Esophagus muscularis mucosa (tissue), 4 donors: Measurements from ENCODE around the gene PTEN. TPM values are rescaled to one million over a fixed set of nuclear protein-coding genes. Genes with fewer than 3 reads are reported as not detected.

Experiments
- DNase-seq: peaks from one replicate; pipeline ENCODE4 v3.0.0-alpha.2; 2017; ENCODE audit errors: extremely low spot score
- H3K27ac ChIP-seq, 4 donors: fragments of 200-600 bp; sonication (generic); replicated peaks in 1 of 4; 1 replicate in 3 of 4; 2 replicates in 1 of 4; pipeline ENCODE4 v1.5.1; 2016 to 2019; ENCODE audit warnings: mild to moderate bottlenecking in 1 of 4
- H3K27me3 ChIP-seq, 4 donors: fragments of 200-600 bp; sonication (generic); one replicate each; pipeline versions ENCODE4 v1.5.1 to v1.6.0; 2016 to 2019
- H3K36me3 ChIP-seq, 4 donors: fragments of 200-600 bp; sonication (generic); one replicate each; pipeline ENCODE4 v1.5.1; 2016 to 2019
- H3K4me1 ChIP-seq, 4 donors: fragments of 200-600 bp; sonication (generic); one replicate each; pipeline ENCODE4 v1.5.1; 2016 to 2019
- H3K4me3 ChIP-seq, 4 donors: fragments of 200-600 bp; sonication (generic); 1 replicate in 2 of 4; 2 replicates in 2 of 4; pipeline ENCODE4 v1.5.1; 2016 to 2019; ENCODE audit warnings: mild to moderate bottlenecking in 4 of 4, moderate library complexity in 1 of 4
- H3K9me3 ChIP-seq, 4 donors: fragments of 200-600 bp; sonication (generic); 1 replicate in 3 of 4; 2 replicates in 1 of 4; pipeline ENCODE4 v1.5.1; 2016 to 2019
- EP300 ChIP-seq: sonication (generic); formaldehyde crosslinking; IDR thresholded peaks from one replicate; pipeline ENCODE4 v1.6.1; 2017; ENCODE audit warnings: antibody characterized with exemption
- POLR2A ChIP-seq: fragments of 450-650 bp; IDR thresholded peaks from one replicate; pipeline ENCODE4 v1.6.1; 2017; ENCODE audit warnings: antibody characterized with exemption, moderate library complexity, mild to moderate bottlenecking, low read depth
- POLR2AphosphoS5 ChIP-seq, 2 donors: sonication (generic); formaldehyde crosslinking; IDR thresholded peaks; one replicate each; pipeline ENCODE4 v1.6.1; 2017; ENCODE audit warnings: antibody characterized with exemption in 2 of 2
- WGBS: methylation state at CpG from one replicate; pipeline ENCODE4 v1.1.5; 2018; 5-methylcytosine and 5-hydroxymethylcytosine counted together
- intact Hi-C: fragments of 100-400 bp; cut with DNase I; formaldehyde crosslinking; loops from one replicate; pipeline ENCODE4 v1.15.1; 2023
- total RNA-seq, 4 donors: library from RNA; depleted of rRNA; stranded (reverse); fragments of >200 nt; gene quantifications; one replicate each; pipeline versions ENCODE4 v1.1.0 to v1.2.1, GENCODE V29; 2016
- TF ChIP-seq, protein P1 (sequence below), 3 experiments: fragments of 200-600 bp in 2 of 3; fragments of 450-650 bp in 1 of 3; sonication (generic) in 2 of 3; IDR thresholded peaks; one replicate each; pipeline ENCODE4 v1.5.1; 2017 to 2019; ENCODE audit warnings: antibody characterized with exemption in 3 of 3, mild to moderate bottlenecking in 2 of 3, moderate library complexity in 1 of 3

The PTEN gene
- total RNA-seq, 4 donors from 2014 or later = 83.2 to 117 (median 94.3) TPM

DNA sequence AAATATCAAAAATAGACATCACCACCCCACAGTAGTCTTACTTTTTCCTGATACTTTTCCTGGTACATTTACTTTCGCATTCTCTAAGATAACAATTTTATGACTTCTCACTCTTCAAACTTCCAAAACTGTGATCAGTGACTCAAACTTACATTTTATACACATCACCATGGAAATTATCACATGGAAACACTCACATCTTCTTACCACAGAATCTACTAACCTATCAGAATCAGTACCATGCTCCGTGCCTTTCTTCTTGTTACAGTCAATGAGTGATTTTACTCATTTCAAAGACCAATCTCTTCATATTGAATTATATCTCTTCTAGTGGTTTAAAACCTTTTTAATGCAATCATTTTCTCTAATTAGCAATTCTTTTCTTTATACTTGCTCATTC lies 120.3 kb downstream of the PTEN start:
- intact Hi-C loops = no loop called here
- TF ChIP-seq POLR2AphosphoS5 (IDR thresholded peaks at IDR 0.05) (no peak), EP300 (no peak), POLR2A (no peak)
- TF ChIP-seq, protein P1, sequence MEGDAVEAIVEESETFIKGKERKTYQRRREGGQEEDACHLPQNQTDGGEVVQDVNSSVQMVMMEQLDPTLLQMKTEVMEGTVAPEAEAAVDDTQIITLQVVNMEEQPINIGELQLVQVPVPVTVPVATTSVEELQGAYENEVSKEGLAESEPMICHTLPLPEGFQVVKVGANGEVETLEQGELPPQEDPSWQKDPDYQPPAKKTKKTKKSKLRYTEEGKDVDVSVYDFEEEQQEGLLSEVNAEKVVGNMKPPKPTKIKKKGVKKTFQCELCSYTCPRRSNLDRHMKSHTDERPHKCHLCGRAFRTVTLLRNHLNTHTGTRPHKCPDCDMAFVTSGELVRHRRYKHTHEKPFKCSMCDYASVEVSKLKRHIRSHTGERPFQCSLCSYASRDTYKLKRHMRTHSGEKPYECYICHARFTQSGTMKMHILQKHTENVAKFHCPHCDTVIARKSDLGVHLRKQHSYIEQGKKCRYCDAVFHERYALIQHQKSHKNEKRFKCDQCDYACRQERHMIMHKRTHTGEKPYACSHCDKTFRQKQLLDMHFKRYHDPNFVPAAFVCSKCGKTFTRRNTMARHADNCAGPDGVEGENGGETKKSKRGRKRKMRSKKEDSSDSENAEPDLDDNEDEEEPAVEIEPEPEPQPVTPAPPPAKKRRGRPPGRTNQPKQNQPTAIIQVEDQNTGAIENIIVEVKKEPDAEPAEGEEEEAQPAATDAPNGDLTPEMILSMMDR (IDR thresholded peaks at IDR 0.05) = no peak
- H3K27ac ChIP-seq = no peak overlapping the region
- H3K4me1 ChIP-seq = no peaks in the 10 kb centered on the region
- H3K9me3 ChIP-seq = no peaks in the 10 kb centered on the region
- WGBS = 87% methylated on average over 2 of the region's 2 CpGs
- no peak for DNase-seq
- H3K4me3 ChIP-seq = no peak overlapping the region
- no peaks in the 10 kb centered on the region for H3K27me3 ChIP-seq
- H3K36me3 ChIP-seq = no peaks in the 10 kb centered on the region

DNA sequence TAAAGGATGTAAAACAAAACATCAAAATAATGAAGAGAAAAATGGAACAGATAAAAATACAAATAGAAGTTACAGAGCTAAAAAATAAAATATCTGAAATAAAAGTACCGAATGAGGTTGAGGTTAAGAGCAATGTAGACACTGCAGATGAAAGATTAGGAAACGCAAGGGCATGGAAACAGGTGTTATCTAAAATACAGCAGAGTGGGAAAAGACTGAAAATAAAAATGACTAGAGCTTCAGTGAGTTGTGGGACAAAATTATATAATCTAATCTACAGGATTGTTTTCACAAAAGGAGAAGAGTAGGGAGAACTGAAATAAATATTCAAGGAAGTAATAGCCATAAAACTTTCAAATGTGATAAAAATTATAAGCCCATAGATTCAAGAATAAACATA lies 123.8 kb downstream of the PTEN start:
- no peak overlapping the region for H3K27ac ChIP-seq
- H3K36me3 ChIP-seq = no peaks in the 10 kb centered on the region
- intact Hi-C loops = no loop called here
- no peak for DNase-seq
- TF ChIP-seq POLR2A (no peak), EP300 (no peak), POLR2AphosphoS5 (IDR thresholded peaks at IDR 0.05) (no peak)
- TF ChIP-seq, protein P1 (IDR thresholded peaks at IDR 0.05) = no peak
- whole genome bisulfite sequencing = 92% methylated on average over 2 of the region's 2 CpGs
- no peak overlapping the region for H3K4me3 ChIP-seq
- H3K4me1 ChIP-seq = no peaks in the 10 kb centered on the region
- no peaks in the 10 kb centered on the region for H3K9me3 ChIP-seq
- H3K27me3 ChIP-seq = no peaks in the 10 kb centered on the region

DNA sequence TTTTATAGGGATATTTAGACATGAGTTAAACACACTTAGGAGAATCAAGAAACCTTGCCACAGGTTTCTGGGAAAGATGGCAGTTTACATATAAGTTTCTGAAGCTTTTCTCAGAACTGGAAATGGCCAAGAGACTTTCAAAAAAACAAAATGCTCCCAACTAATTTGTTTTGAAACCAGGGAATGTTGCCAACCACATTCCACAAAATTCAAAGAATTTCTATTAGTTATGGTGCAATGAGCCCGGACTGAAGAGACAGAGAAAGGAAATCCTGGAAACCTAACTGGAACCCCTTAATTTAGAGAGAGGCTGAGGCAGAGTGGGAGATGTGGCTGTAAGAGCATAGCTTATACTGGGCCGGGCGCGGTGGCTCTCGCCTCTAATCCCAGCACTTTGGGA lies 128.5 kb downstream of the PTEN start:
- no peak for DNase-seq
- intact Hi-C loops = no loop called here
- Histone ChIP-seq H3K27ac (no peak overlapping the region), H3K4me3 (no peak overlapping the region), H3K27me3 (no peaks in the 10 kb centered on the region), H3K4me1 (no peaks in the 10 kb centered on the region), H3K36me3 (no peaks in the 10 kb centered on the region), H3K9me3 (no peaks in the 10 kb centered on the region)
- 91% methylated on average over 5 of the region's 5 CpGs for WGBS
- no peak for TF ChIP-seq POLR2A
- TF ChIP-seq EP300 = no peak
- TF ChIP-seq, protein P1 (IDR thresholded peaks at IDR 0.05) = no peak
- TF ChIP-seq POLR2AphosphoS5 (IDR thresholded peaks at IDR 0.05) = no peak

DNA sequence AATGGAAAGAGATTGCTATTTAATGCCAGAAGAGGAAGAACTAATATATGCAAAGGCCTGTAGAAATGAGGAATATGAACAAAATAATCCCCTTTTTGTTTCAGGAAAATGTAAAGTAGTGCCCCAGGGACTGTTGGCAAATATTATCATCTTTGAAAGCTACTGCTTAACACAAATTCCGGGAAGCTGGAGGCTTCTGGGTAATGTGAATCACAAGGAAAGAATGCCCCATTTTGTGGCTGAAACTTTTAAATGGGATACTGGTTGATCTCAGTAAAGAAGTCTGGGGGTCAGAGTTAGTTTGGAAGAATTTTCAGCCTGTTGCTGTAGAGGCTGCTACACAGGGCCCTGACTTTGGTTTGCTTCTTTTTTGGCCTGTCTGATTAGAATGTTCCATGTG lies 141.0 kb downstream of the PTEN start:
- Histone ChIP-seq H3K27me3 (no peaks in the 10 kb centered on the region), H3K27ac (no peak overlapping the region), H3K4me1 (no peaks in the 10 kb centered on the region), H3K36me3 (no peaks in the 10 kb centered on the region), H3K4me3 (no peak overlapping the region), H3K9me3 (peaks cover 0 to 5% (median 0%) of the 10 kb centered on the region in 4 donors)
- intact Hi-C loops = no loop called here
- 69% methylated on average over 1 of the region's 1 CpG for WGBS
- TF ChIP-seq, protein P1 (IDR thresholded peaks at IDR 0.05) = no peak
- TF ChIP-seq POLR2A (no peak), EP300 (no peak), POLR2AphosphoS5 (IDR thresholded peaks at IDR 0.05) (no peak)
- DNase-seq = no peak

DNA sequence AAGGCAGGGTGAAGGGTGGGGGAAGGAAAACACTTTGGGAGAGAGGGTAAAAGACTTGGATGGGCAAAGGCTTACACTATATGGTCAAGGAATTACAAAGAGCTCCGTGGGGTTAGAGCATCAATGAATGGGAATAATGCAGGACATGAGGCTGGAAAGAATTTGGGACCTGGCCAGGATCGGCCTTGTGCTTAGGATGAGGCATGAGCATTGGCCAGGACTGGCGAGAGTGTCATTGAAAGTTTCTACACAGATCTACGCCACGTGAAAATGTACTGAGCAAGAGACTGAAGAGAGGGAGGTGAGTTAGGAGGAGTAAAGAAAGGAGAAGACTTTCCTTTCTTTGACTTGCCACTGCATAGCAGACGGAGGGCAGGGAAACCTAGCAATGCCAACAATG lies 142.8 kb downstream of the PTEN start:
- WGBS = 94% methylated on average over 6 of the region's 6 CpGs
- Histone ChIP-seq H3K27ac (no peak overlapping the region), H3K36me3 (no peaks in the 10 kb centered on the region), H3K9me3 (no peaks in the 10 kb centered on the region), H3K27me3 (no peaks in the 10 kb centered on the region), H3K4me1 (no peaks in the 10 kb centered on the region), H3K4me3 (no peak overlapping the region)
- intact Hi-C loops = no loop called here
- no peak for TF ChIP-seq POLR2A
- no peak for TF ChIP-seq EP300
- TF ChIP-seq, protein P1 (IDR thresholded peaks at IDR 0.05) = no peak
- TF ChIP-seq POLR2AphosphoS5 (IDR thresholded peaks at IDR 0.05) = no peak
- no peak for DNase-seq
